Cardiac muscle cell (in vitro differentiated cells and primary cell): ENCODE data around the gene CMSS1. TPM values are rescaled to one million over a fixed set of nuclear protein-coding genes. Genes with fewer than 3 reads are reported as not detected.

ENCODE experiments used
- DNase-seq, 2 donors: peaks; one replicate each; pipeline versions ENCODE4 v3.0.0 to v3.0.0-alpha.2; 2010 to 2017; ENCODE audit warnings: low read depth in 1 of 2, low spot score in 1 of 2
- H3K27ac ChIP-seq: fragments of 200-600 bp; sonication (generic); 2 replicates; pipeline ENCODE4 v1.5.1; 2016
- H3K27me3 ChIP-seq: fragments of 200-600 bp; sonication (generic); 2 replicates; pipeline ENCODE4 v1.6.0; 2016; ENCODE audit warnings: control low read depth
- H3K36me3 ChIP-seq: fragments of 200-600 bp; sonication (generic); 2 replicates; pipeline ENCODE4 v1.5.1; 2016; ENCODE audit warnings: control low read depth
- H3K4me1 ChIP-seq: fragments of 200-600 bp; sonication (generic); 2 replicates; pipeline ENCODE4 v1.8.1; 2017; ENCODE audit warnings: low read depth, mild to moderate bottlenecking, mixed run types
- H3K4me3 ChIP-seq: fragments of 200-600 bp; sonication (generic); 2 replicates; pipeline ENCODE4 v1.5.1; 2016; ENCODE audit warnings: mild to moderate bottlenecking
- H3K9me3 ChIP-seq: fragments of 200-600 bp; sonication (generic); 2 replicates; pipeline ENCODE4 v1.5.1; 2017; ENCODE audit warnings: low read depth, mild to moderate bottlenecking, control low read depth
- polyA plus RNA-seq: library from polyadenylated mRNA; unstranded; fragments of >200 nt; fragmentation: Nextera tagmentation; extraction: Ambion mirVana; gene quantifications from 2 replicates; pipeline ENCODE4 v1.2.1, GENCODE V29; 2016
- total RNA-seq: library from RNA; depleted of rRNA; stranded (reverse); fragments of >200 nt; gene quantifications from 2 replicates; pipeline ENCODE4 v1.2.3, GENCODE V29; 2016
- TF ChIP-seq, protein P1 (sequence below): IDR thresholded peaks from 2 replicates; pipeline ENCODE4 v1.5.1; 2012; ENCODE audit warnings: low read depth, mild to moderate bottlenecking, low read length

The CMSS1 gene
- total and polyA plus RNA-seq, 2 experiments from 2014 or later, result 13.1 to 32.9 TPM

DNA sequence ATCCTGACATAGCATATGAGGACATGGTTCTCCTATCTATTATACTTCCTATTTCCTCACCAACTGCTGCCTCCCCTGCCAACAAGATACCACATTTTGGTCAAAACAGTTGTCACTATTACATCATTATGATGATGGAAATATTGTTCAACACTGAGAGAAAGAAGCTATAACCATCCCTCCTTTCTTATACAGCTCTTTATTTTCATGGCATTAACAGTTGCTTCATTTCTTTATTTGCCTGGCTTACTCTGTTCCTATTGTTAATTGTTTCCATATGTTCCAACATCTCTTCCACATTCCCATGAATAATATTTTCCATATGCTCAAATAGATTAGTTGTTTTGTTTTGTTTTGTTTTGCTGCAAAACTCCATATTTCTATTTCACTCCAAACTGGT is 337.5 kb downstream of the CMSS1 start:
- TF ChIP-seq, protein P1, sequence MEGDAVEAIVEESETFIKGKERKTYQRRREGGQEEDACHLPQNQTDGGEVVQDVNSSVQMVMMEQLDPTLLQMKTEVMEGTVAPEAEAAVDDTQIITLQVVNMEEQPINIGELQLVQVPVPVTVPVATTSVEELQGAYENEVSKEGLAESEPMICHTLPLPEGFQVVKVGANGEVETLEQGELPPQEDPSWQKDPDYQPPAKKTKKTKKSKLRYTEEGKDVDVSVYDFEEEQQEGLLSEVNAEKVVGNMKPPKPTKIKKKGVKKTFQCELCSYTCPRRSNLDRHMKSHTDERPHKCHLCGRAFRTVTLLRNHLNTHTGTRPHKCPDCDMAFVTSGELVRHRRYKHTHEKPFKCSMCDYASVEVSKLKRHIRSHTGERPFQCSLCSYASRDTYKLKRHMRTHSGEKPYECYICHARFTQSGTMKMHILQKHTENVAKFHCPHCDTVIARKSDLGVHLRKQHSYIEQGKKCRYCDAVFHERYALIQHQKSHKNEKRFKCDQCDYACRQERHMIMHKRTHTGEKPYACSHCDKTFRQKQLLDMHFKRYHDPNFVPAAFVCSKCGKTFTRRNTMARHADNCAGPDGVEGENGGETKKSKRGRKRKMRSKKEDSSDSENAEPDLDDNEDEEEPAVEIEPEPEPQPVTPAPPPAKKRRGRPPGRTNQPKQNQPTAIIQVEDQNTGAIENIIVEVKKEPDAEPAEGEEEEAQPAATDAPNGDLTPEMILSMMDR, result no peak
- no peaks in the 10 kb centered on the region for H3K27me3 ChIP-seq
- no peaks in the 10 kb centered on the region for H3K9me3 ChIP-seq
- H3K4me3 ChIP-seq, result no peak overlapping the region
- no peak for DNase-seq
- H3K36me3 ChIP-seq, result no peaks in the 10 kb centered on the region
- no peak overlapping the region for H3K27ac ChIP-seq
- H3K4me1 ChIP-seq, result peaks cover 40% of the 10 kb centered on the region

DNA sequence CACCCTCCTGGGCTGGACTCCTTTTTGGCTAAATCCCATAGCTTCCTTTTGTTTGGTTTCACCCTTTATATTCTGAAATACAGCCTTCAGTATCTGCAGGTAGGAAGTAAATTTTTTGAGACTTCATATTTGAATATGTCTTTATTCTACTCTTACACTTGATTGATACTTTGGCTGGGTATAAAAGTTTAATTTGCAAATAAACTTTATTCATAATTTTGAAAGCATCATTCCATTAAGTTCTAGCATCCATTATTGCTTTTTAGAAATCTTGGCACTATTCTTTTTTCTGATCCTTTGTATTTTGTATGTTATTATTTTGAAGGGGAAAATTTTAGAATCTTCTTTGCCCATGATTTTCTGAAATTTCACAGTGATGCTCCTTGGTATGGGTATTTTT is 337.9 kb downstream of the CMSS1 start:
- no peak for DNase-seq
- Histone ChIP-seq H3K27me3 (no peaks in the 10 kb centered on the region), H3K36me3 (no peaks in the 10 kb centered on the region), H3K4me3 (no peak overlapping the region), H3K27ac (no peak overlapping the region), H3K9me3 (no peaks in the 10 kb centered on the region), H3K4me1 (peaks cover 44% of the 10 kb centered on the region)
- TF ChIP-seq, protein P1, result no peak

DNA sequence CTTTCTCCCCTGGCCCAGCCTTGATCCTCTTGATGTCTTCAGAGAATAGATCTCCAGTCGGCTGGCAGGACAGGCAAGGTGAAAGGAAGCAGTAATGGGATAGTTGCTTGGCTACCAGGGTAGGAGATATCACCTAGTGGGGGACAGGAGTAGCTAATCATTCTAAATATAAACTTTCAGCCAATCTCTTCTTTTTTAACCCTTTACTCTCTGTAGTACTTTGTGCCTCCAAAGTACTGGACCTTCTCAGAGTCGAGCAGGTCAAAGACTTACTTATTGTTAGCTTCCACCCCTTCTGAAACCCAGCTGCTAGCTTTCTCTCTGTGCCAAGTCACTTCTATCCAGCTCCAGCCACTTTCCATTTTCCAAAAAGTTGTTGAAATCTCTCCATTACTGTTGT is 340.0 kb downstream of the CMSS1 start:
- TF ChIP-seq, protein P1, result no peak
- H3K27me3 ChIP-seq, result no peaks in the 10 kb centered on the region
- H3K4me1 ChIP-seq, result peaks cover 38% of the 10 kb centered on the region
- no peaks in the 10 kb centered on the region for H3K36me3 ChIP-seq
- DNase-seq, result peak in 1 of 2 donors; percentile 23
- no peaks in the 10 kb centered on the region for H3K9me3 ChIP-seq
- H3K4me3 ChIP-seq, result no peak overlapping the region
- peak overlapping the region; percentile 55 for H3K27ac ChIP-seq

DNA sequence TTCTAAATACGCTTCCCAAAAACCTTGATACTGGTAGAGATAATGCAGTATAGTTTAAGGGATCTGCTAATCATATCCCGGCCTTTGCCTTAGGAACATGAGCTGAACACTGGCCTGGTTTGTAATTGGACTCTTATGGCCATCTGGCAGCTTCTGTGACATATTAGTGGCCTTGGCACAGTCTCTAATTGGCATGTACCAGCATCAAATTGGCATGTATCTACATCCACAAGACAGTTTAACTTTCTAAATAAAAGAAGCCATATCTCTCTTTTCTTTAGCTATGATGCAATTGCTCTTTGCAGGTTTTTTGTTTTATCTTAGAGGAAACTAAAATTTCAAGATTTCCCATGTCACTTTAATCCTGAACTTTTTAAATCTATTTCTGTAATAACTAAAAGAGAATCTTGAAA is 341.3 kb downstream of the CMSS1 start:
- TF ChIP-seq, protein P1, result no peak
- H3K9me3 ChIP-seq, result no peaks in the 10 kb centered on the region
- no peak overlapping the region for H3K4me3 ChIP-seq
- no peaks in the 10 kb centered on the region for H3K27me3 ChIP-seq
- no peak for DNase-seq
- H3K4me1 ChIP-seq, result peaks cover 38% of the 10 kb centered on the region
- no peak overlapping the region for H3K27ac ChIP-seq
- H3K36me3 ChIP-seq, result no peaks in the 10 kb centered on the region

DNA sequence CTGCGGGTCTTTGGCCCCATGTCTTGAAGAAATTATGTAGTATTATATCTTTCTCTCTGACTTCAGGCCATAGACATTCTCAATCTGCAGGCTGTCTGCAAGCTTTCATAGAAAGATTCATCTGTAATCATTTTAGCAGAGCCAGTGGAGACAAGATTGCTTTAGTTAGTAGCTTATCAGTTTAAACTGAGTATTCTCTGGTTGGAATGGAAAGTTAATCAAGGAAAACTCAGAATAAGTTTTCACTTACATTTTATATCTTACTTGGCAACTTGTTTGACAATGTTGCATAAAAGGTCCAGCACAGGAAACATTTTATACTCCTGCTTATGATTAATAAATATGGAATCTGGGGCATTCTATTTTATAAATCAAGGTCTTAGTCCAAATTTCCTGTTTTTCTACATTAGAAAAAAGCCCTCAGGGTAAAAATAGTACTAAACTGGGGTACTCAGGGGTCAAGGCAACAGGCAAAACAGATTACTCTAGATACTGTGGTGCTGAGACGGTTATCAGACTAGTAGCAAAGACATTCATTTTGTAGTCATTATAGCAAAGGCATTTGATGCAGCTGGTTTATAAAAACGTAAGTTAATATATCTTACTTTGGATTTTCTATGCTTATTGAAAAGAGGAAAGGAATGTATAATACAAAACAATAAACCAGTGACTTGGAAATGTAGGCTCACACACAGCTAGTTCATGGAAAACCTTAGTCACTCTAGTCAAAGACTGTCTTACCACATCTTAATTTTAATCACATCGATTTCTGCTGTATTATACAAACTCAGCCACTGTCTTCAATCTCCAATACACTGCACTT is 341.9 kb downstream of the CMSS1 start:
- Histone ChIP-seq H3K27me3 (no peaks in the 10 kb centered on the region), H3K4me1 (peaks cover 38% of the 10 kb centered on the region), H3K4me3 (no peak overlapping the region), H3K27ac (no peak overlapping the region), H3K9me3 (no peaks in the 10 kb centered on the region), H3K36me3 (no peaks in the 10 kb centered on the region)
- TF ChIP-seq, protein P1, result no peak
- peak in 1 of 2 donors; percentile 68 for DNase-seq
